ENCODE measurements around the gene LMO3.

DNA sequence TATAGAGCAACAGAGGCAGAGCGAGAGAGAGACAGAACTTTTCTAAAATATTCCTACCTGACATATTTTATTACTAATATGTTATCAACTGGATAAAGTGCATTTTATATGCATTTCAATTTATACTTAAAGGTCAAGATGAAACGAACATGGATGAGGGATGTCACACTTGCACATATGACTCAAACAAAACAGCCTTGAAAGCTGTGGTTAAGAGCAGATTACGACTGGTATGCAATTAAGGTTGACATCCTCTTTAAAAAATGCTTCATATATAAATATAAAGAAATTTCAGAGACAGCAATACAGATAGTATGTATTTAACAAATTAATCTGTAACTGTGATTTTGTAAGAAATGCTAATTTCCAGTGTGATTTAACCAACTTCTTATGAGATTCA is 52.5 kb downstream of the LMO3 start:
- TF ChIP-seq YY1 (IDR thresholded peaks at IDR 0.05; ENCODE audit: extremely low read depth, insufficient replicate concordance, low read depth, low read length) (no peak), POLR2AphosphoS5 (IDR thresholded peaks at IDR 0.05; ENCODE audit: low read depth, low read length) (no peak), JUND (IDR thresholded peaks at IDR 0.05) (no peak)
